Embryonic facial prominence (tissue), 1 donor: Measurements from ENCODE around the gene MPC1.
"Not testable (repeated sequence)": the region's sequence is repeated elsewhere in the genome, so short reads cannot be mapped to it uniquely, and the experiment has no call there.

ENCODE experiments used
- DNase-seq: peaks from one replicate; pipeline ENCODE4 v3.0.0-alpha.2; 2016; ENCODE audit errors: extremely low spot score

MPC1 gene

GRCh38 chr6:166345672-166346071 is 37.1 kb downstream of the MPC1 start:
- not testable (repeated sequence) for DNase-seq

GRCh38 chr6:166344921-166345320 is 37.8 kb downstream of the MPC1 start:
- DNase-seq, result not testable (repeated sequence)

GRCh38 chr6:166344240-166344639 is 38.5 kb downstream of the MPC1 start:
- DNase-seq, result no peak

GRCh38 chr6:166343150-166343487 is 39.6 kb downstream of the MPC1 start:
- no peak for DNase-seq

GRCh38 chr6:166342349-166343149 is 40.2 kb downstream of the MPC1 start, which contains the start of gene SFT2D1:
Gene SFT2D1 (minus strand): TSS chr6:166342545. CDS start chr6:166342481, 64 bp downstream.
- peak; percentile 65 for DNase-seq

- DNase-seq, result no peak
These were observed 40.8 kb downstream of the MPC1 start for GRCh38 chr6:166341977-166342348.

GRCh38 chr6:166341464-166341863 is 41.3 kb downstream of the MPC1 start:
- no peak for DNase-seq

GRCh38 chr6:166338854-166339253 is 43.9 kb downstream of the MPC1 start:
- DNase-seq, result no peak

- DNase-seq, result no peak
These were observed 45.9 kb downstream of the MPC1 start for GRCh38 chr6:166336847-166337246.

GRCh38 chr6:166335378-166336302 is 47.1 kb downstream of the MPC1 start:
- DNase-seq, result no peak

GRCh38 chr6:166334878-166335277 is 47.9 kb downstream of the MPC1 start:
- DNase-seq, result no peak

- no peak for DNase-seq
These were observed 49.4 kb downstream of the MPC1 start for GRCh38 chr6:166333172-166333995.

GRCh38 chr6:166331503-166332415 is 51.0 kb downstream of the MPC1 start:
- no peak for DNase-seq

GRCh38 chr6:166330612-166331011 is 52.1 kb downstream of the MPC1 start:
- DNase-seq, result no peak

- no peak for DNase-seq
These were observed 57.2 kb downstream of the MPC1 start for GRCh38 chr6:166325383-166326042.

GRCh38 chr6:166323395-166323794 is 59.3 kb downstream of the MPC1 start:
- DNase-seq, result no peak

- DNase-seq, result no peak
These were observed 63.8 kb downstream of the MPC1 start for GRCh38 chr6:166318649-166319600.

- no peak for DNase-seq
These were observed 64.5 kb downstream of the MPC1 start for GRCh38 chr6:166318227-166318626.
